ENCODE data around the gene SETD2.
A peak's percentile ranks its signal among the peaks of the same experiment; 100 is the strongest.

The SETD2 gene

DNA sequence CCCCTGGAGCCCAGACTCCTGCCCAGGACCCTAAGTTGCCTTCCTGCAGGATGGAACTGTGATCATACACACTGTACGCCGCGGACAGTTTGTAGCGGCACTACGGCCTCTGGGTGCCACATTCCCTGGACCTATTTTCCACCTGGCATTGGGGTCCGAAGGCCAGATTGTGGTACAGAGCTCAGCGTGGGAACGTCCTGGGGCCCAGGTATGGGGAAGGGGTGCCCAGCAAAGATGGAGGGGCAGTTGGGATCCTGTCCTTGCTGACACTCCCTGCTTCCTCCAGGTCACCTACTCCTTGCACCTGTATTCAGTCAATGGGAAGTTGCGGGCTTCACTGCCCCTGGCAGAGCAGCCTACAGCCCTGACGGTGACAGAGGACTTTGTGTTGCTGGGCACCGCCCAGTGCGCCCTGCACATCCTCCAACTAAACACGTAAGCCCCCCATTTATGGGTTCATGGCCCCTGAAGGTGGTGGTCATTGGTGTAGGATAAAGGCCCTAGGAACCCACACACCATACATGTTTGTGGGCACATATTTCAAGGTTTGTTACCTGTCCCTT is 155.6 kb downstream of the SETD2 start:
- DNase-seq = no peak

DNA sequence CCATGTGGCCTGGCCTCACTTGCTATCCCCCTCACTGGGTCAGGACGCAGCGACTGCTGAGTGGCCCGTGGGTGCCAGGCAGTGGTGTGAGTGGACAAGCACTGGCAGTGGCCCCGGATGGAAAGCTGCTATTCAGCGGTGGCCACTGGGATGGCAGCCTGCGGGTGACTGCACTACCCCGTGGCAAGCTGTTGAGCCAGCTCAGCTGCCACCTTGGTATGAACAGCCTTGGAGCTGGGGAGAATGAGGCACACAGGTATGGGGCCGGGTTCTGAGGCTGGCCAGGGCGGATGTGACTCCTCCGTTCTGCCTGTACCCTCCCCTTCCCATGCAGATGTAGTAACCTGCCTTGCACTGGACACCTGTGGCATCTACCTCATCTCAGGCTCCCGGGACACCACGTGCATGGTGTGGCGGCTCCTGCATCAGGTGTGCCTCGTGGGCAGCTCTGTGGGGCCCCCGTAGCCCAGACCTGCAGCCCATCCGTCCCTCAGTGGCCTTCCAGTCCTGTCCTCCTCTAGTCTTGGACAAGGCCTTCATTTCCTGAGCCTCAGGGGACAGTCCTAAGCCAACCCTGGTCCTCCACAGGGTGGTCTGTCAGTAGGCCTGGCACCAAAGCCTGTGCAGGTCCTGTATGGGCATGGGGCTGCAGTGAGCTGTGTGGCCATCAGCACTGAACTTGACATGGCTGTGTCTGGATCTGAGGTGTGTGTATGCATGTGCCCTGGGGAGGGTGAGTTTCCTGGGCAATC is 156.3 kb downstream of the SETD2 start:
- no peak for DNase-seq

DNA sequence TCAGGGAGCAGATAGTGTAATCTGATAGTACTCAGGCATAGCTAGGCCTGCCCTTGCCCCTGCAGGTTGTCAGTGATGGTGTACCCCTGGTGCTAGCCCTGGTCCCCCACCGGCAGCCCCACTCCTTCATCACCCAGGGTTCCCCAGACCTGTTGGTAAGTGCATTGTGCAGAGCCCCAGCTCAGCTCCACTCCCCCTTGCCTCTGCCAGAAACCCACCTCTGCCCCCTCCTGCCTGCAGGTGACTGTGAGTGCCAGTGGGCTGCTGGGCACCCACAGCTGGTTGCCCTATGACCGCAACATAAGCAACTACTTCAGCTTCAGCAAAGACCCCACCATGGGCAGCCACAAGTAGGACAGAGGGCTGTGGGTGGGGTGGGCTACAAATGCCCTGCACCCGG is 156.9 kb downstream of the SETD2 start:
- DNase-seq = no peak

DNA sequence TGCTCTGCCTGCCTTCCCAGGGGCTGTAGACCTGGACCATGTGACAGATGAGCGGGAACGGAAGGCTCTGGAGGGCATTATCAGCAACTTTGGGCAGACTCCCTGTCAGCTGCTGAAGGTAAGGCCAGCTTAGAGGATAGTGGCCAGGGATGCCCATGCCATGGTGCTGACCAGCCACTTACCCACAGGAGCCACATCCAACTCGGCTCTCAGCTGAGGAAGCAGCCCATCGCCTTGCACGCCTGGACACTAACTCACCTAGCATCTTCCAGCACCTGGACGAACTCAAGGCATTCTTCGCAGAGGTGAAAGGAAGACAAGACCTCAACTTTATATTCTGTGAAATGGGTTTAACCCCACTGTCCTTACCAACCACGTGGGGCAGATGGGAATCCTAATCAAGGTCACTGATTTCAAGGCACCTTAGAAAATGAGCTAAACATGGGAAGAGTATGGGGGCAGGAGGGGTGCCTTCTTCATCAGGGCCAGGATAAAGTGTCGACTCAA is 157.7 kb downstream of the SETD2 start:
- DNase-seq = no peak

DNA sequence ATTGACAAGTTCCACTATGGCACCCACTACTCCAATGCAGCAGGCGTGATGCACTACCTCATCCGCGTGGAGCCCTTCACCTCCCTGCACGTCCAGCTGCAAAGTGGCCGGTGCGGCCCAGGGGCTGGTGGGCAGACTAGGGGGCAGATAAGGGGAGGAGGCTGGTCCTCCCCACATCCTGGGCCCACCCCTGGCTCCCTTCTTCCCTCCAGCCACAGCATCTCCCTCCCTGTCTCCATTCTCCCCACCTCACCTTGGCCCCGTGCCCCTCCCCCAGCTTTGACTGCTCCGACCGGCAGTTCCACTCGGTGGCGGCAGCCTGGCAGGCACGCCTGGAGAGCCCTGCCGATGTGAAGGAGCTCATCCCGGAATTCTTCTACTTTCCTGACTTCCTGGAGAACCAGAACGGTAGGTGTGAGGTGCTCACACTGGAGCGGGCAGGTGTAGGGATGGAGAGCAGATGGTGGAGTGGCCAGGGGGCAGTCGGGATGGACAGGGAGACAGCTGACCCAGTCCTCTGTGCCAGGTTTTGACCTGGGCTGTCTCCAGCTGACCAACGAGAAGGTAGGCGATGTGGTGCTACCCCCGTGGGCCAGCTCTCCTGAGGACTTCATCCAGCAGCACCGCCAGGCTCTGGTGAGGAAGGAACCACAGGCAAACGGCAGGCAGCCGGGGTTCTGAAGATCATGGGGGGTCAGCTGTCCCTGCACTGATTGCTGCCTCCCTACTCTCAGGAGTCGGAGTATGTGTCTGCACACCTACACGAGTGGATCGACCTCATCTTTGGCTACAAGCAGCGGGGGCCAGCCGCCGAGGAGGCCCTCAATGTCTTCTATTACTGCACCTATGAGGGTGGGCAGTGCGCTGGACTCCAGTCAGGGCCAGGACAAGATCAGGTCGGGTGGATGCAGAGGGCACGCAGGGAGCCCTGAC is 158.4 kb downstream of the SETD2 start:
- no peak for DNase-seq

DNA sequence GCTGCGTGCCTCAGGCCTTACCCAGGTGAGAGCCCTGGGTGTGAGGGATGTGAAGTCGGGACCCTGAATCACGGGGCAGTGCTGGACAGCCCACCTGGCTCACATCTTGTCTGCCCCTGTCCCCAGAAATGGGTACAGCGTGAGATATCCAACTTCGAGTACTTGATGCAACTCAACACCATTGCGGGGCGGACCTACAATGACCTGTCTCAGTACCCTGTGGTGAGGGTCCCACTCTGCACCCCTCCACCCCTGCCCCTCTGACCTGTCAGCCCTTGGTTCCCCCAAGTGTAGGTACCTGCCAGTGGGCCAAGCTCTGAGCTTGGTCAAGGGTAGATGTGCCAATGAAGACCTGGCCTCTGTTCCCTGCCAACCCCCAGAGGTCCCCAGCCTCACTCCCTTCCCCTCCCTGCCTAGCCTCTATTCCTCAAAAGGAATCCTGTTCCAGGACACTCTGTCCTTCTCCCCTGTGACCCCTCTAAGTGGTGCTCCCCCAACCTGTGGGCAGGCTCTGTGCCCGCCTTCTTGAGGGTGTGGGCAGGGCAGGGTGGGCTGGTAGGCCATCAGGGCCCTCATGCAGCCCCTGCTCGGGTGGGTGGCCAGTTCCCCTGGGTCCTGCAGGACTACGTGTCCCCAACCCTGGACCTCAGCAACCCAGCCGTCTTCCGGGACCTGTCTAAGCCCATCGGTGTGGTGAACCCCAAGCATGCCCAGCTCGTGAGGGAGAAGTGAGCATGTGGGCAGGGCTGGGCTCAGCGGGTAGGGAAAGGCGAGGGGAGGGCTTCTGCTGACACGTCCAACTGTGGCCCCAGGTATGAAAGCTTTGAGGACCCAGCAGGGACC is 159.3 kb downstream of the SETD2 start:
- DNase-seq = no peak

DNA sequence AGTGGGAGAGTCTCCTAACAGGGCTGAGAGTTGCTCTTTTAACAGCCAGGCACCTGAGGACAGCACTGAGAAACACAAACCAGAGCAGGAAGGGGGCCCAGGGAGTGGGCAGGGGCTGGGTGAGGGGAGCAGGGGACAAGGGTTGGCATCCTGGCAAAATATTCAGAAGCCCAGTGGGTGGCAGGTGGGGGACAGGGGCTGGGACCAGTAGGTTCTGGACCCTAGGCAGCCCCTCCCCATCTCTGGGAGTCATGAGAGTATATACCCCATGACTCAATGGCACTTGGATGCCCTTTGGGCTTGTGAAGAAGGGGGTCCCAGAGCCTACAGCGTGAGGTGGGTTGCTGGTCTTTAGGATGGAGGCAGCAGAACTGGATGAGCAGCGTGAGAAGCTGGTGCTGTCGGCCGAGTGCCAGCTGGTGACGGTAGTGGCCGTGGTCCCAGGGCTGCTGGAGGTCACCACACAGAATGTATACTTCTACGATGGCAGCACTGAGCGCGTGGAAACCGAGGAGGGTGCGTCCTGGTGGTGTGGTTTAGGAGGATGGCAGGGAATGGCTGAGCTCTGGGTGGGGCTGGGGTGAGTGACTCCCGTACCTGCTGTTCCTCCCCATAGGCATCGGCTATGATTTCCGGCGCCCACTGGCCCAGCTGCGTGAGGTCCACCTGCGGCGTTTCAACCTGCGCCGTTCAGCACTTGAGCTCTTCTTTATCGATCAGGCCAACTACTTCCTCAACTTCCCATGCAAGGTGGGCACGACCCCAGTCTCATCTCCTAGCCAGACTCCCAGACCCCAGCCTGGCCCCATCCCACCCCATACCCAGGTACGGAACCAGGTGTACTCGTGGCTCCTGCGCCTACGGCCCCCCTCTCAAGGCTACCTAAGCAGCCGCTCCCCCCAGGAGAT is 160.2 kb downstream of the SETD2 start:
- no peak for DNase-seq

DNA sequence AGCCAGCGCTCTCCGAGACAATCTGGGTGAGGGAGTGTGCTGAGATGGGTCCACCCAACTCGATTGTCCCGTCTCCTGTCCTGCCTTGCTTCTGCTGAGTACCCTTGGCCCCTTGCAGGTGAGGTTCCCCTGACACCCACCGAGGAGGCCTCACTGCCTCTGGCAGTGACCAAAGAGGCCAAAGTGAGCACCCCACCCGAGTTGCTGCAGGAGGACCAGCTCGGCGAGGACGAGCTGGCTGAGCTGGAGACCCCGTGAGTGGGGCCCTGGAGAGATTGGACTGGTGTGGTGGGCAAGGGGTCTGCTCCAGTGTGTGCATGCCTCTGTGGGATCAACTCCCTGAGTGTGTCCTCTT is 160.9 kb downstream of the SETD2 start:
- DNase-seq = no peak

DNA sequence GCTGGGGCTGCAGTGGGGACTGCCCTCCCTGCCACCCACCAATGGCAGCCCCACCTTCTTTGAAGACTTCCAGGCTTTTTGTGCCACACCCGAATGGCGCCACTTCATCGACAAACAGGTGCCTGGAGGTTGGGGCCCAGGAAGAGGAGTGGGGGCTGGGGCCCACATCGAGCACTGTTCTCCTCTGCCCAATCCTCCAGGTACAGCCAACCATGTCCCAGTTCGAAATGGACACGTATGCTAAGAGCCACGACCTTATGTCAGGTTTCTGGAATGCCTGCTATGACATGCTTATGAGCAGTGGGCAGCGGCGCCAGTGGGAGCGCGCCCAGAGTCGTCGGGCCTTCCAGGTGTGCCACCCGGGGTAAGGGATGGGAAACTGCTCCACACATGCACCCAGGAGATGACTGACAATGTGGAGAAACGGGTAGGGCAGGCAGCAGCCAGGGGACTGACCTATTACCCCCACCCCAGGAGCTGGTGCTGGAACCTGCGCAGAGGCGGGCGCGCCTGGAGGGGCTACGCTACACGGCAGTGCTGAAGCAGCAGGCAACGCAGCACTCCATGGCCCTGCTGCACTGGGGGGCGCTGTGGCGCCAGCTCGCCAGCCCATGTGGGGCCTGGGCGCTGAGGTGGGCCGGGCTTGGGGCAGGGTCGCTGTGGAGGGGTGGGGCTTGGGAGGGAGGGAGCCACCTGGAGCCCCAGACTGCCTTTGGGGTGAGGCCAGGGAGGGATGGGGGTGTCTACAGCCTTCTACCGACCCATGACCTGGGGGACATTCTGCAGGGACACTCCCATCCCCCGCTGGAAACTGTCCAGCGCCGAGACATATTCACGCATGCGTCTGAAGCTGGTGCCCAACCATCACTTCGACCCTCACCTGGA is 161.5 kb downstream of the SETD2 start:
- DNase-seq = no peak

DNA sequence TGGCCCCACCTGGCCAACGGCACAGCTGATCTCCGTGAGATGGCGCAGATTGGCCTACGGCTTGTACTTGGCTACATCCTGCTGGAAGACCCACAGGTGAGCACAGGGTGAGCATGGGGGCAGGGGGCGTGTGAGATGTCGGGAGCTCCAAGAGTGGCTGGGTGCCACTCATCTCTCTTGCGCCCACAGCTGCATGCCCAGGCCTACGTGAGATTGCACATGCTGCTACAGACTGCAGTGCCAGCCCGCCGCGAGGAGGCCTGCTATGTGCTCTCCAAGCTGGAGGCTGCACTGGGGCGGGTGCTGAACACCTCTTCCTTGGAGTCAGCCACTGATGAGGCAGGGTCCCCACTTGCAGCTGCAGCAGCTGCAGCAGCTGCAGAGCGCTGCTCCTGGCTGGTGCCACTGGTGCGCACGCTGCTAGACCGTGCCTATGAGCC is 162.2 kb downstream of the SETD2 start:
- no peak for DNase-seq

DNA sequence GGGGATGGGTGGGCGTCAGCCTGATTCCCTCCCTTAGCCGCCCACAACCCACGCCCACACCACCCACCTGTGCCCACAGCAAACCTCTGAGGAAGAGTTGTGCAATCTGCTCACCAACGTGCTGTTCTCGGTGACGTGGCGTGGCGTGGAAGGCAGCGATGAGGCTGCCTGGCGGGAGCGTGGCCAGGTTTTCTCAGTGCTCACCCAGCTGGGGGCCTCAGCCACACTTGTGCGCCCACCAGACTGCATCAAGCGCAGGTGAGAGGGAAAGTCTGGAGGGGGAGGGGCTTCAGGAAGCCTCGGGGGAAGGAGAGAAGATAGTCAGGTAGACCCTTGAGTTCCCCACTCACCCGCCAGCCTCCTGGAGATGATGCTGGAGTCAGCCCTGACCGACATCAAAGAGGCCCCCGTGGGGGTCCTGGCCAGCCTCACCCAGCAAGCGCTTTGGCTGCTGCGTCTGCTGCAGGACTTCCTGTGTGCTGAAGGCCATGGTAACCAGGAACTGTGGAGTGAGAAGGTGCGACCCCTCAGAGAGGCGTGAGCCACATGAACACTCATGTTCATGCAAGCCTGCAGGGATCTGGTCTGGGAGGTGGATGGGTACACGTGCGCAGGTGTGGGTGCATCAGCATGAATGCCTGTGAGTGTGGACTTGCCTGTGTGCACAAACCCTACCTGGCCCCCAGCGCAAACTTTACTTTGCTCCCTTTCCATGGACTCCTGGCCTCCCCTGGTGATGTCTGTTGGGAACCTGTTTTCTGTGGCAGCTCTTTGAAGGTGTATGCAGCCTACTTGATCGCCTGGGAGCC is 162.8 kb downstream of the SETD2 start:
- DNase-seq = no peak

DNA sequence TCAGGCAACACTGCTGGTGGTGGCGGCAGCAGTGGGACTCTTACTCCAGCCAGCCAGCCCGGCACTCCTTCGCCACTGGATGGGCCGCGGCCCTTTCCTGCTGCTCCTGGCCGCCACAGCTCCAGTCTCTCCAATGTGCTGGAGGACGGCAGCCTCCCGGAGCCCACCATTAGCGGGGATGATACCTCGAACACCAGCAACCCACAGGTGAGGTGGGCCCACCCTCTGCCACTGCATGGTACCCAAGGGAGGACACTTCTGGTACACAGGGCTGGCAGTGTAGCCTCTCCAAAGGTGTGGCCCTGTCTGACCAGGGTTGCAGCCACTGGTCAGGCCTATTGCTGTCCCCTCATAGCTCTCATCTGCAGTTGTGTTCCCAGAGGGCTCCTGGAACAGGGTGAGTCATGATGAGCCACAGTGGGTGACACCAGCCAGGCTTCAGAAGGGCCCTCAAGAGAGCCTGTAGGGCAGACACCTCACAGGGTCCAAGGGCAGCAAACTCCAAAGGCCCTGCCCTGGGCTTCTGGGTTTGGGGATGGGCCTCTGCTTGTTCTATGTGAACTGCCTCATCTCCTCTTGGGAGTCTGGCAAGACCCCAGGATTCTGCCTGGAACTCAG is 163.6 kb downstream of the SETD2 start:
- DNase-seq = no peak

DNA sequence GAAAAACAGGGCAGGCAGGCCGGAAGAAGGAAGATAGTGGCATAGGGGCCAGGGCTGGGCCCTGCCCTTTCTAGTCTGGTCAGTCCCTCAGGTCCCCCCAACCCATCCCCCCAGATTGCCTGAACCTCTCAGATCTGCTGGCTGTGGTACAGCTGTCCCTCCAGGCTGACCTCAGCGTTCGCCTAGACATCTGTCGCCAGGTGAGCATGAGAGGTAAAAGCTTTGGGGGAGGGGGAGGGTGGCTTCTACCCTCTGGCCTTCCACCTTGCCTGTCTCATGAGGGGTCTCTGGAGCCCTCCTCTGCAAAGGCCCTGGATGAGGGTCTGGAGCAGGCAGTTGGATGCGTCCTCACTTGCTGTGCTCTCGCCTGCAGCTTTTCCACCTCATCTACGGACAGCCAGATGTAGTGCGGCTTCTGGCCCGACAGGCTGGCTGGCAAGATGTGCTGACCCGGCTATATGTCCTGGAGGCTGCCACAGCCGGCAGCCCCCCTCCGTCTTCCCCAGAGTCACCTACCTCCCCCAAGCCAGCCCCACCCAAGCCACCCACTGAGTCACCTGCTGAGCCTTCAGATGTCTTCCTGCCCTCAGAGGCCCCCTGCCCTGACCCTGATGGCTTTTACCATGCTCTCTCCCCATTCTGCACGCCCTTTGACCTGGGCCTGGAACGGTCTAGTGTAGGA is 164.3 kb downstream of the SETD2 start:
- no peak for DNase-seq

DNA sequence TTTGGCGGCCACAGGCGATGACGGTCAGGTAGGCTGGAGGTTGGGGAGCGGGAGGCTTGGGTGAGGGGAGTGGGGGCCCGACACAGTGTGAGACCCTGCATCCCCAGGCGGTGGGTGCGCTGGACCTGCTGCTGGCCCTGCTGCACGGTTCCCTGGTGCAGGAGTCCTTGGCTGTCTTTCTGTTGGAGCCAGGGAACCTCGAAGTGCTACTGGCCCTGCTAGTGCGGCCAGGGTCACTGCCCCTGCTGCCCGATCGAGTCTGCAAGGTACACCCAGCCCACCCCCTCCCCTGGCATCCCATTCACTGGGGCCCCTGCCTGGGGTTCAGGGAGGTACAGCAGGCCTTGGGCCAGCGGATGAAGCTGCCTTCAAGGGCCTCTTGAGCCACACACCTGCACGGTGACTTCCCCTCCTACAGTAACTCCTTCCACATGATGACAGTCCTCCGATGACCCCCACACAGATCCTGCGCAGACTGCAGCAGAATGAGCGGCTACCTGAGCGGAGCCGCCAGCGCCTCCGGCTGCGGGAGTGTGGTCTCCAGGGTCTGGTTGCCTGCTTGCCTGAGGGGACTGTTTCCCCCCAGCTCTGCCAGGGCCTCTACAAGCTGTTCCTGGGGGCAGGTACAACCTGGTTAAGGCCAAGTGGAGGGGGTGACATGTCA is 164.9 kb downstream of the SETD2 start:
- no peak for DNase-seq

DNA sequence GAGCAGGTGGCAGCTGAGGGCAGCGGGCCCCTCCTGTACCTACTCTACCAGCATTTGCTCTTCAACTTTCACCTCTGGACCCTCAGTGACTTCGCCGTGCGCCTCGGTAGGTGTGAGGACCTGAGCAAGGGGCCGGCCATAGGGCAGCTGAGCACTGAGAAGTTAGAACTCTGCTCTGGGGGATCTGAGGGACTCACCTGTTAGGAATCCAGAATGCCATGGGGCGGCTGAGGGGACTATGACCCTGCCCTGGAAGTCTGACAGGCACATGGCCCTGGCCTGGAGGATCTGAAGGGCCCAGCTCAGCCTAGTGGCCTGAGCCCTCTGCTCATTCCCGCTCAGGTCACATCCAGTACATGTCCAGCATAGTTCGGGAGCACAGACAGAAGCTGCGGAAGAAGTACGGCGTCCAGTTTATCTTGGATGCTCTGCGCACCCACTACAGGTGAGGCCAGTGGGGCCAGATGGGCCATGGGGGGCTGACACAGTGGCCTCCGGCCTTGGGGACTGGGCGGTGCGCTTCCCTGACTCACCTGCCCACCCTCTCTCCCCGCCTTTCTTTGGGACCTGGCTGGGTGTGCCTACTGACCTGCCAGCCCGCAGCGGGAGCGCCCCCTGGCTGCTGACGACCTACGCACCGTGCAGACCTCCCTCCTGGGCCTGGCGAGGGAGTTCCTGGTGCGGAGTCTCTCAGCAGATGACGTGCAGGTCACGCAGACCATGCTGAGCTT is 165.6 kb downstream of the SETD2 start:
- DNase-seq = peak; percentile 57

DNA sequence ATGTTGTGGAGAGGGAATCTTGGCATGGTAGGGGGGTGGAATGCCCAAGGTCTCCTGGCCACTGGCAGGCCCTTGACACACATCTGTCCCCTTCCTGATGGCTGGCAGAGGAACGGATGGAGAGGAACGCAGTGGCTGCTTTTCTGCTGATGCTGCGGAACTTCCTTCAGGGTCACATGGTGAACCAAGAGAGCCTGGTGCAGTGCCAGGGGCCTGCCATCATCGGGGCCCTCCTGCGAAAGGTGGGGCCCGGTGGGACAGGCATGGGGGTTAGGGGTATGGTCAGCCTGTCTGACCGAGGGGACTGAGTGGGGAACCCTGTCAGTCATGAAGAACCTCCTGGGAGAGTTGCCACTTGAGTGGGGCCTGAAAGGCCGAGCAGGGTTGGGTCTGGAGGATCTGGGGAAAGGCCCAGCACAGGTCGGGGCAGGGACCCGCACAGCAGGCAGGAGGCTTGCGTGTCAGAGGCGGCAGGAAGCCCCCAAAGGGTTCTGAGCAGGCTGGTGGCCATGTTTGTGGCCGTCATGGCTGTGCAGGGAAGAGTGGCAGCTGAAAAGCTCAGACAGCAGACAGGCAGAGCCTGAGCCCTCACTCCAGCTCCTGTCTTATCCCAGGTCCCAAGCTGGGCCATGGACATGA is 166.3 kb downstream of the SETD2 start:
- no peak for DNase-seq

All from activated effector memory CD4-positive, alpha-beta T cell treated with Interleukin-2 at 50 U/mL for 16 hours (primary cell).